PC-9 (cell line): ENCODE measurements around the gene WDFY3.

Experiments
- CTCF ChIP-seq: fragments of 200-600 bp; sonication (generic); conservative IDR thresholded peaks from 2 replicates; pipeline ENCODE4 v1.6.1; 2017; ENCODE audit warnings: mixed run types, antibody characterized with exemption, mild to moderate bottlenecking, moderate library complexity
- EZH2 ChIP-seq: fragments of 200-600 bp; sonication (generic); IDR thresholded peaks from 2 replicates; pipeline ENCODE4 v1.8.0; 2017; ENCODE audit warnings: antibody characterized with exemption, low read depth

GRCh38 chr4:84648178-84648577, 318.3 kb downstream of the WDFY3 start:
- TF ChIP-seq CTCF (no peak), EZH2 (no peak)
